ENCODE data around the gene EXOC4.

DNA sequence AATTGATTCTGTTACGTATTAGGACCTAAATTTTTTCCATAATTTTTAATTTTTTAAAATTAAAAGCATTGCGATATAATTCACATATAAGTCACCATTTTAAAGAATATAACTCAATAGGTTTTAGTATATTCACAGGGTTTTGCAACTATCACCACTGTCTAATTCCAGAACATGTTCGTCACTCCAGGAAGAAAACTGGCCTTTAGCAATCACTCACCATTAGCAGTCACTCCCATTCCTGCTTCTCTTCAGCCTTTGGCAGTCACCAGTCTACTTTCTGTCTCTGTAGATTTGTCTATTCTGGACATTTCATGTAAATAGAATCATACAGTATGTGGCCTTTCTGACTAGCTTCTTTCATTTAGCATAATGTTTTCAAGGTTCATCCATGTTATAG lies 176.5 kb downstream of the EXOC4 start:
- TF ChIP-seq POLR2AphosphoS5 (IDR thresholded peaks at IDR 0.05) (no peak), POLR2A (IDR thresholded peaks at IDR 0.05; ENCODE audit: low read depth) (no peak), EP300 (IDR thresholded peaks at IDR 0.05) (no peak)
- TF ChIP-seq, protein P1, sequence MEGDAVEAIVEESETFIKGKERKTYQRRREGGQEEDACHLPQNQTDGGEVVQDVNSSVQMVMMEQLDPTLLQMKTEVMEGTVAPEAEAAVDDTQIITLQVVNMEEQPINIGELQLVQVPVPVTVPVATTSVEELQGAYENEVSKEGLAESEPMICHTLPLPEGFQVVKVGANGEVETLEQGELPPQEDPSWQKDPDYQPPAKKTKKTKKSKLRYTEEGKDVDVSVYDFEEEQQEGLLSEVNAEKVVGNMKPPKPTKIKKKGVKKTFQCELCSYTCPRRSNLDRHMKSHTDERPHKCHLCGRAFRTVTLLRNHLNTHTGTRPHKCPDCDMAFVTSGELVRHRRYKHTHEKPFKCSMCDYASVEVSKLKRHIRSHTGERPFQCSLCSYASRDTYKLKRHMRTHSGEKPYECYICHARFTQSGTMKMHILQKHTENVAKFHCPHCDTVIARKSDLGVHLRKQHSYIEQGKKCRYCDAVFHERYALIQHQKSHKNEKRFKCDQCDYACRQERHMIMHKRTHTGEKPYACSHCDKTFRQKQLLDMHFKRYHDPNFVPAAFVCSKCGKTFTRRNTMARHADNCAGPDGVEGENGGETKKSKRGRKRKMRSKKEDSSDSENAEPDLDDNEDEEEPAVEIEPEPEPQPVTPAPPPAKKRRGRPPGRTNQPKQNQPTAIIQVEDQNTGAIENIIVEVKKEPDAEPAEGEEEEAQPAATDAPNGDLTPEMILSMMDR (IDR thresholded peaks at IDR 0.05) = no peak
